Measurements from ENCODE around the gene APRT.

Gene APRT

DNA sequence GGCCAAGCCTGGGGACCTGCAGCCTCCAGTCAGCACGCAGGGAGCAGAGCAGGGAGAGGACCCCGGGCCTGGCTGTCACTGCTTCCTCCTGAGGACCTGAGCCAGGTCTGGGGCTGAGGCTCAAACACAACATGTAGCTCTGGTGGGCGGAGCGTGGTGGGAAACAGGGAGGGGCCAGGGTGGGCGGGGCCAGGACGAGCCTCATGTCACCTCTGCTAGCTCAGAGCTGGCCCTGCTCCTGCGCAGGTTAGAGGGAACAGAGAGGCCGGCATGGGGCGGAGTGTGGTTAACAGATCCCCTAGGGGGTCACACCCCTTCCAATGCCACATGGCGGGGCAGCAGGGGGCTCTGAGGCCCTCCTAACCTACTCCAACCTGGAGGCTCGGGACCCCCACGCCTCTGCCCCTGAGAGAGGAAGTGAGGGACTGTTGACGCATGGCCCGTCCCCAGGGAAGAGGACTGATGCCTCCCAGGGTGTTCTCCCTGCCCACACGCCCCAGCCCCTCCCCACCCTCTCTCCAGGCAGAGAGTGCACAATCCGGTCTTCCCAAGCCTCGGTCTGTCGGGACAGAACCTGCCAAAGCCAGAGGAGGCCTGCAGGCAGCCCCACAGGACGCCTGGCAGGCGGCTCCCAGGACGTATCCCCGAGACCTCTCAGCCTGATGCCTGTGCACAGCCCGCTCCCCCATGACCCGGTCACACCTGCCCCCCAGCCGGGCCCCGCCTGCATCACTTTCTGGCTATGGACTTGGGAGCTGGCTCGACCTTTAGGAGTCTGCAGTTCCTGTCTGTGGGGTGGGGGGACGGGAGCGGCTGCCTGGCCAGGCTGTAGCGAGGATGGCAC, 41.9 kb downstream of the APRT start:
- DNase-seq, result no peak

DNA sequence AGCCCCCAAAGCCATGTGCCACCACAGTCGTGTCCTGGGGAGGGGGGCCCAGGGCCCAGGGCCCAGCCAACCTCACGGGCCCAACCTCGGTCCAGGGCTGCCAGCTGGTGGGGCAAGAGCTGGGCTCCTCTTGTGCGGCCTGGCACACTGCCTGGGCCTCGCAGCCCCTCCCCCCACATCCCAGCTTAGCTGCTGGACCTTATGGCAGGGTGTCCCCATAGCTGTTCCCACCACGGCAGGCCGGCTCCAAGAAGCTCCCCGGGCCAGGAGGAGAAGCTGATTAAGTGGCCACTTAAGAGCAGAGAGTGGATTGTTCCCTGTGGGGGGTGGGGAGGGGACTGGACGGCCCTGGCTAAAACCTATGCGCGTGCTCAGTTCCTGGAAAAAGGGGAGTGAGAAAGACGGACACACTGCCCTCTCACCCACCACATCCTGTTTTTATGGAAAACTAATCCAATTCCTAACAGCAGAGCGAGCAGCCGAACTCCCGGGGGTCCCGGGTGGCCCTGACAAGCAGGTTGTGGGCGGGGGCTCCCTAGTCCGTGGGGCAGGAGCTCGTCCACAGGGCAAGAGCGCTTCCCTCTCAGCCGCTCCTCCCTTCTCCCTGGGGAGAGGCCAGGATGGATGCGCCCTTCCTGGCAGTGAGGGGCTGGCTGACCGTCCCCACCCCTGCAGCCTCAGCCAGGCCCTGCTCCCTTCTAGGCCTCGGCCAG, 43.5 kb downstream of the APRT start:
- no peak for DNase-seq

DNA sequence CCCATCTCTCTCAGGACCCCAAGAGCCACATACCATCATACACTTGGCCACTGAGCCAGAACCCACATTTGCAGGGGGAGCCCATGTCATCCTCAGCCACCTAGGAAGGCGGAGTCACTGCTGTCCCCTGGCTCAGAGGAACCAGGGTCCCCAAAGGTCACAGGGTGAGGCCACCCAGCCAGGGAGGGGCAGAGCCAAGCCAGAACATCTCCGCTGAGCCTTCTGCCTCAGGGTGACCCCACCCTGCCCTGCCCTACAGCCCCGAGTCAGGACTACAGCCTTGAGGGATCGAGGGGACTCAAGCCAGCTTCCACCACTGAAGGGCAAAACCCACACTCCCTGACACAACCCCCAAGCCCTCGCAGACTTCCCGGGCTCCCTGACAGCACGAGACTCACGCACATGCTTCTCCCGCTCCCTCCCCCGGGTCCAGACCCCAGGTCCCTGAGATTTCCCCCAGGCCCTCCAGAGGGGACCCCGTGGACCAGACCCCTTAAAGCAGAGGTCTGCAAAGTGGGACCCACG, 44.1 kb downstream of the APRT start:
- DNase-seq, result no peak

GRCh38 chr16:88766975-88767374, 44.8 kb downstream of the APRT start:
- DNase-seq, result no peak

- DNase-seq, result no peak
Measured at GRCh38 chr16:88764913-88765349, 46.8 kb downstream of the APRT start.

DNA sequence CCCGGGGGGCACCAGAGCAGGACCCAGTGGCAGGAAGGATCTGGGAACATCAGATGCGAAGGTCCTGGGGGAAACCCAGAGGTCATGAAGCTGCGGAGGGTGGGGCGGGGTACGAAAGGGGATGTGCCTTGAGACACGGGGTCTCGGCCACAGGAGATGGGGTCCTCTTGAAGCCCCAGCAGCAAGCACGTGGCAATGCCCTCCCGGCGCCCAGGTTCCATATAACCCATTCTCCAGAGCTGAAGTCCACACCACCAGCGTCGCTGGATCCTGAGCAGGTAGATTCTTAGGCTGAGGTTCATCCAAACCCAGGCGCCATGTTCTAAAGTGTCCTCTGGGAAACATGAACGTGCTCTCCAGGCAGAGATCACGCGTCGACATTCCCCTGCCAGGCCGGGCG, 47.6 kb downstream of the APRT start:
- DNase-seq, result no peak

- DNase-seq, result no peak
Measured at GRCh38 chr16:88763502-88764053, 48.1 kb downstream of the APRT start.

- DNase-seq, result no peak
Measured at GRCh38 chr16:88762941-88763340, 48.8 kb downstream of the APRT start.

DNA sequence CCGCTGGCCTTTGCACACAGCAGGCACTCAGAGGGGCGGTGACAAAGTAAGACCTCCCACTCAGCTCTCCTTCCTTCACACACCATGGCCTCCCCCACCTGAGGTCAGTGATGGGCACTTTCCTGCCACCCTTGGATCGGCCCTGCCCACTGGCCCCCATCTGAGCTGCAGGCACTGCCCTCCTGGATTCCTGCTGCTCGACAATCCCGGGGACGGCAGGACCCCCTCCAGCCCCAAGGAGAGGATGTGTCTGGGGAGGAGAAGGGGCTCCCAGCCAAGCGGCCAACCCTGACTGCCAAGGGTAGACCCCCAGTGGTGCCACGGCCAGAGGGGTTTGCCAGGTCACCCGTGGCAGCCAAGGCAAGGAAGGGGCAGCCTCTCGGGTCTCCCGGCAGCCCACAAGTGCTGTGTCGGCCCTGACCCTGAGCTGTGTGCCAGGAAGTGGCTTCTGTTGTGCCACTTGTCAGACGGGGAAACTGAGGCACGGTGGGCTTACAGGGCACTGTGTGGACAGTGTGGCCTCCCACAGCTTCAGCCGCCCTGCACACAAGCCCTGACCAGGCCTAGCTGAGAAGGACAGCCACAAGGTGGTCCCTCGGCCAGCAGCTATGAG, 49.4 kb downstream of the APRT start:
- no peak for DNase-seq

- DNase-seq, result no peak
Measured at GRCh38 chr16:88761830-88762229, 49.9 kb downstream of the APRT start.

- DNase-seq, result no peak
Measured at GRCh38 chr16:88761143-88761534, 50.6 kb downstream of the APRT start.

- DNase-seq, result no peak
Measured at GRCh38 chr16:88760424-88761142, 51.1 kb downstream of the APRT start.

- DNase-seq, result no peak
Measured at GRCh38 chr16:88759976-88760350, 51.8 kb downstream of the APRT start.

Data from NCI-H2107 (cell line).